H1 (cell line): Measurements from ENCODE around the gene ZNF48. TPM values are rescaled to one million over a fixed set of nuclear protein-coding genes. Genes with fewer than 3 reads are reported as not detected.
A peak's percentile ranks its signal among the peaks of the same experiment; 100 is the strongest.

Experiments
- CTCF ChIA-PET: fragments of 300-600 bp; sonication (Branson Sonifier 250); formaldehyde crosslinking; loops from one replicate; lab custom pipeline; 2021; ENCODE audit not compliant: partially characterized antibody; lab: Charles Lee
- POLR2A ChIA-PET: fragments of 300-600 bp; sonication (Branson Sonifier 250); formaldehyde crosslinking; loops from one replicate; lab custom pipeline; 2021; ENCODE audit warnings: inconsistent platforms; ENCODE audit not compliant: partially characterized antibody; lab: Charles Lee
- DNase-seq, 2 experiments: peaks; one replicate each; pipeline versions ENCODE4 v3.0.0 to v3.0.0-alpha.2; 2010 to 2022; ENCODE audit warnings: low spot score in 2 of 2, low read depth in 1 of 2, mixed read lengths in 1 of 2
- FAIRE-seq: peaks from 2 replicates; lab custom pipeline; 2011; peaks lifted over from hg19 to GRCh38; lab: Jason Lieb, UNC
- H2AFZ ChIP-seq: 2 replicates; pipeline ENCODE4 v1.8.1; 2012; ENCODE audit warnings: low read length, inconsistent platforms
- H2AK5ac ChIP-seq: 2 replicates; pipeline ENCODE4 v1.6.1; 2013; ENCODE audit warnings: low read depth, low read length
- H2BK120ac ChIP-seq: replicated peaks from 2 replicates; pipeline ENCODE3; 2013; ENCODE audit warnings: low read depth, low read length, inconsistent platforms
- H2BK12ac ChIP-seq: 2 replicates; pipeline ENCODE4 v1.6.1; 2013; ENCODE audit warnings: low read depth, low read length
- H2BK15ac ChIP-seq: 2 replicates; pipeline ENCODE4 v1.6.1; 2013; ENCODE audit warnings: low read length
- H2BK20ac ChIP-seq: 2 replicates; pipeline ENCODE4 v1.6.1; 2013; ENCODE audit warnings: low read length
- H2BK5ac ChIP-seq: 2 replicates; pipeline ENCODE4 v1.6.1; 2013; ENCODE audit warnings: low read depth, low read length
- H3K14ac ChIP-seq: 2 replicates; pipeline ENCODE4 v1.6.1; 2013; ENCODE audit warnings: inconsistent platforms; ENCODE audit not compliant: insufficient read length
- H3K18ac ChIP-seq: 2 replicates; pipeline ENCODE4 v1.6.1; 2013; ENCODE audit warnings: low read length; ENCODE audit errors: extremely low read depth
- H3K23ac ChIP-seq: 2 replicates; pipeline ENCODE4 v1.6.1; 2013; ENCODE audit warnings: inconsistent platforms; ENCODE audit not compliant: insufficient read length
- H3K23me2 ChIP-seq: 2 replicates; pipeline ENCODE4 v1.6.1; 2013; ENCODE audit warnings: low read depth, low read length
- H3K27ac ChIP-seq: 2 replicates; pipeline ENCODE4 v1.6.1; 2011; ENCODE audit warnings: low read depth, low read length, inconsistent platforms
- H3K27me3 ChIP-seq, 4 experiments: replicated peaks in 1 of 4; 1 replicate in 1 of 4; 2 replicates in 3 of 4; pipeline versions ENCODE4 v1.6.1 to v1.8.1; 2011 to 2013; ENCODE audit warnings: low read length in 3 of 4, mild to moderate bottlenecking in 3 of 4, inconsistent platforms in 2 of 4, mixed read lengths in 2 of 4, moderate library complexity in 1 of 4; ENCODE audit not compliant: control insufficient read depth in 3 of 4, insufficient read depth in 3 of 4; ENCODE audit errors: extremely low read depth in 1 of 4
- H3K36me3 ChIP-seq, 4 experiments: 2 replicates each; pipeline versions ENCODE4 v1.6.1 to v1.8.1; 2011 to 2013; ENCODE audit warnings: mild to moderate bottlenecking in 4 of 4, low read length in 3 of 4, moderate library complexity in 2 of 4, control low read depth in 1 of 4, inconsistent platforms in 1 of 4; ENCODE audit not compliant: insufficient read depth in 4 of 4, control insufficient read depth in 2 of 4
- H3K4ac ChIP-seq: replicated peaks from 2 replicates; pipeline ENCODE3; 2013; ENCODE audit warnings: low read length, low read depth, mixed read lengths, inconsistent platforms; ENCODE audit not compliant: insufficient read length
- H3K4me1 ChIP-seq, 4 experiments: replicated peaks in 1 of 4; 1 replicate in 1 of 4; 2 replicates in 3 of 4; pipeline versions ENCODE4 v1.6.1 to v1.8.1; 2011 to 2013; ENCODE audit warnings: low read length in 3 of 4, inconsistent platforms in 2 of 4, mixed read lengths in 1 of 4; ENCODE audit not compliant: insufficient read depth in 4 of 4, control insufficient read depth in 3 of 4
- H3K4me2 ChIP-seq, 2 experiments: 2 replicates each; pipeline versions ENCODE4 v1.6.1 to v1.8.1; 2011 to 2013; ENCODE audit warnings: low read depth in 2 of 2, low read length in 2 of 2, control low read depth in 1 of 2, inconsistent platforms in 1 of 2, mild to moderate bottlenecking in 1 of 2; ENCODE audit not compliant: insufficient read depth in 1 of 2
- H3K4me3 ChIP-seq, 4 experiments: fragments of 200-600, 300-600 bp in 1 of 4; sonication (generic), shearing (Covaris generic), sonication (Bioruptor Twin) in 1 of 4; 2 replicates each; pipeline versions ENCODE4 v1.5.1 to v1.8.1; 2011 to 2016; ENCODE audit warnings: low read length in 4 of 4, low read depth in 3 of 4, control low read depth in 2 of 4, inconsistent platforms in 2 of 4, mild to moderate bottlenecking in 2 of 4, mixed read lengths in 1 of 4, moderate library complexity in 1 of 4; ENCODE audit not compliant: insufficient read depth in 2 of 4; ENCODE audit errors: extremely low read depth in 1 of 4
- H3K56ac ChIP-seq: replicated peaks from 2 replicates; pipeline ENCODE3; 2013; ENCODE audit warnings: low read depth, mild to moderate bottlenecking, mixed read lengths, low read length, inconsistent platforms; ENCODE audit not compliant: insufficient read length
- H3K79me1 ChIP-seq: 2 replicates; pipeline ENCODE4 v1.6.1; 2013; ENCODE audit warnings: low read depth, low read length, control low read depth
- H3K79me2 ChIP-seq, 2 experiments: 2 replicates each; pipeline versions ENCODE4 v1.6.1 to v1.8.1; 2012 to 2013; ENCODE audit warnings: low read length in 2 of 2, mild to moderate bottlenecking in 2 of 2, inconsistent platforms in 1 of 2; ENCODE audit not compliant: insufficient read depth in 2 of 2, control insufficient read depth in 1 of 2
- H3K9ac ChIP-seq, 4 experiments: replicated peaks in 1 of 4; 1 replicate in 1 of 4; 2 replicates in 3 of 4; pipeline versions ENCODE4 v1.6.1 to v1.8.1; 2011 to 2013; ENCODE audit warnings: low read depth in 3 of 4, low read length in 3 of 4, control low read depth in 2 of 4, mild to moderate bottlenecking in 2 of 4, moderate library complexity in 2 of 4, inconsistent platforms in 1 of 4; ENCODE audit errors: extremely low read depth in 1 of 4
- H3K9me3 ChIP-seq, 2 experiments: 2 replicates each; pipeline versions ENCODE4 v1.6.1 to v1.8.1; 2012 to 2013; ENCODE audit warnings: mild to moderate bottlenecking in 2 of 2, moderate library complexity in 2 of 2, control low read depth in 1 of 2, inconsistent platforms in 1 of 2, low read depth in 1 of 2, low read length in 1 of 2, mixed read lengths in 1 of 2; ENCODE audit not compliant: insufficient read depth in 2 of 2
- H4K20me1 ChIP-seq, 2 experiments: replicated peaks in 1 of 2; 2 replicates each; pipeline versions ENCODE3 to v1.8.1; 2011 to 2013; ENCODE audit warnings: inconsistent platforms in 2 of 2, low read length in 2 of 2, mild to moderate bottlenecking in 1 of 2; ENCODE audit not compliant: insufficient read depth in 2 of 2, control insufficient read depth in 1 of 2
- H4K5ac ChIP-seq: 2 replicates; pipeline ENCODE4 v1.6.1; 2013; ENCODE audit warnings: low read length, low read depth, mixed read lengths, inconsistent platforms; ENCODE audit not compliant: insufficient read length
- H4K8ac ChIP-seq: 2 replicates; pipeline ENCODE4 v1.8.0; 2013; ENCODE audit warnings: mild to moderate bottlenecking, moderate library complexity, low read length, inconsistent platforms; ENCODE audit not compliant: insufficient read depth; ENCODE audit errors: extremely low read depth
- H4K91ac ChIP-seq: replicated peaks from 2 replicates; pipeline ENCODE3; 2013; ENCODE audit warnings: low read length, mixed read lengths, inconsistent platforms; ENCODE audit not compliant: insufficient read length
- CBX8 ChIP-seq: fragments of 300-800, 300-1000 bp; sonication (generic); IDR thresholded peaks from 2 replicates; pipeline ENCODE4 v1.7.1; 2016; ENCODE audit warnings: low read depth, low read length, borderline replicate concordance
- GTF2F1 ChIP-seq: IDR thresholded peaks from 2 replicates; pipeline ENCODE4 v1.6.1; 2012; ENCODE audit warnings: low read depth, low read length, improper control_type of control experiment, borderline replicate concordance
- PHF8 ChIP-seq: fragments of 200-600 bp; sonication (generic); conservative IDR thresholded peaks from 2 replicates; pipeline ENCODE4 v1.7.1; 2012; ENCODE audit warnings: low read depth, mild to moderate bottlenecking, inconsistent platforms, low read length, moderate library complexity
- POLR2A ChIP-seq, 2 experiments: IDR thresholded peaks; 1 replicate in 1 of 2; 2 replicates in 1 of 2; pipeline ENCODE4 v1.6.1; 2011; ENCODE audit warnings: low read depth in 2 of 2, low read length in 2 of 2, mild to moderate bottlenecking in 2 of 2; ENCODE audit errors: control extremely low read depth in 1 of 2
- SP4 ChIP-seq: IDR thresholded peaks from 2 replicates; pipeline ENCODE4 v1.6.1; 2012; ENCODE audit warnings: low read length, inconsistent platforms
- SRF ChIP-seq: IDR thresholded peaks from 2 replicates; pipeline ENCODE4 v1.6.1; 2011; ENCODE audit warnings: mild to moderate bottlenecking, low read depth, low read length, moderate library complexity
- TAF1 ChIP-seq: IDR thresholded peaks from 2 replicates; pipeline ENCODE4 v1.6.1; 2011; ENCODE audit warnings: mild to moderate bottlenecking, low read depth, low read length
- WGBS, 2 experiments: shearing (Covaris generic) in 1 of 2; methylation state at CpG; one replicate each; pipeline versions ENCODE4 v1.1.6 to v1.1.7; 2013 to 2015; ENCODE audit warnings: low lambda C conversion rate in 2 of 2, mixed read lengths in 2 of 2, inconsistent platforms in 1 of 2, low coverage in 1 of 2, missing lambda C conversion rate in 1 of 2; ENCODE audit not compliant: insufficient replicate concordance in 2 of 2, insufficient coverage in 1 of 2, insufficient read length in 1 of 2; ENCODE audit errors: extremely low coverage in 1 of 2, missing lambda C conversion rate in 1 of 2; 5-methylcytosine and 5-hydroxymethylcytosine counted together
- polyA plus RNA-seq, 7 experiments: library from polyadenylated mRNA; depleted of rRNA in 3 of 7; stranded (reverse) in 5 of 7; unstranded in 2 of 7; fragments of >200 nt in 5 of 7; fragments of 200-250 nt in 2 of 7; gene quantifications; 1 replicate in 5 of 7; 2 replicates in 1 of 7; 4 replicates in 1 of 7; pipeline versions ENCODE4 v1.2.1 to v1.2.3, GENCODE V29; 2011 to 2013; ENCODE audit warnings: missing spikeins in 2 of 7, mixed read lengths in 2 of 7
- total RNA-seq: library from RNA; stranded (reverse); fragmentation: NEBNext Ultra II Directional; extraction: Animal tissue kit (Norgen Biotek cat#: 25700); gene quantifications from 2 replicates; pipeline ENCODE4 v1.2.1, GENCODE V29; 2021

The ZNF48 gene
- total and polyA plus RNA-seq, 2 of the 8 experiments (the other 6 are each of a cell fraction or from before 2014, with no cell fraction given): 30.4 to 41.2 TPM

DNA sequence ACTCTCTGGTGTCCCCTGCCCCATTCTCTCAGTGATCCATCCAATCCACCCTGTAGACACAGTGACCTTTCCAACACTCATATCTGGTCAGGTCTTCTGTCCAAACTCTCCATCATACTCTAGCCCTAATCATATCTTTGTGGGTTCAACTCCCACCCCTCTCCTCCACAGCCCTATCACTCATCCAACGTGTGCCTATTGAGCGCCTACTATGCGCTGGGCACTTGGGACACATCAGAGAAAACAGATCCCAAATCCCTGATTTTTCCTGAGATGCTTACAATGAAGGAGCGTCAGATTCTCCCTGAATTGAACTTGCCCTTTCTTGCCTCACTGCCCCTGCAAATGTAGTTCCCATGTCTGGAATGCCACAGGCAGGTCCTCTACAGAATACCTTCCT lies 32.8 kb downstream of the ZNF48 start:
- Histone ChIP-seq H3K27me3 (no peaks in the 10 kb centered on the region), H2AK5ac (0 out of 2 replicates have a peak overlapping the region, but pooled peaks have one; percentile 28), H2AFZ (no peak overlapping the region), H4K5ac (no peak overlapping the region), H3K18ac (no peak overlapping the region), H4K8ac (no peak overlapping the region), H3K79me2 (peaks cover 0 to 23% of the 10 kb centered on the region in 2 experiments; a peak in 2 of 4 replicates), H2BK5ac (no peak overlapping the region), H3K4me1 (peaks cover 0 to 6% (median 4%) of the 10 kb centered on the region in 4 experiments; a peak in 4 of 7 replicates), H3K9me3 (no peaks in the 10 kb centered on the region), H2BK20ac (no peak overlapping the region), H3K14ac (no peak overlapping the region), H3K4ac (peak overlapping the region; percentile 32), H3K23me2 (peaks cover 7% of the 10 kb centered on the region; the same call in 1 of the 2 replicates), H3K36me3 (peaks cover 12 to 29% (median 20%) of the 10 kb centered on the region in 4 experiments; a peak in 7 of 8 replicates), H2BK120ac (no peak overlapping the region), H3K79me1 (peaks cover 3% of the 10 kb centered on the region; the same call in 1 of the 2 replicates), H3K56ac (no peak overlapping the region), H4K20me1 (peaks cover 2 to 6% of the 10 kb centered on the region in 2 experiments), H3K27ac (no peak overlapping the region; the same call in 1 of the 2 replicates), H3K23ac (no peak overlapping the region), H3K4me3 (no peak overlapping the region), H4K91ac (no peak overlapping the region), H3K9ac (no peak overlapping the region), H3K4me2 (no peak overlapping the region; a peak in 1 of 4 replicates), H2BK12ac (no peak overlapping the region), H2BK15ac (no peak overlapping the region)
- no peak for DNase-seq
- TF ChIP-seq POLR2A (IDR thresholded peaks at IDR 0.05; ENCODE audit: control extremely low read depth in 1 of 2, low read depth in 2 of 2, low read length in 2 of 2): no peak
- TF ChIP-seq GTF2F1: no peak
- TF ChIP-seq SRF: no peak
- no peak for TF ChIP-seq PHF8
- TF ChIP-seq SP4: no peak
- TF ChIP-seq TAF1: no peak
- TF ChIP-seq CBX8: no peak
- 93% methylated on average over 4 of the region's 4 CpGs; no CpG with 5 or more reads in 1 of the 2 experiments for WGBS, 2 experiments
- ChIA-PET CTCF (interaction anchor here (1.1 kb wide), 1 partner anchor 187 kb away, joined by 3 read pairs; no protein-coding TSS in a partner anchor), POLR2A (interaction anchor here (1.3 kb wide), 1 partner anchor 138 kb away, joined by 3 read pairs; no protein-coding TSS in a partner anchor)
- no peak for FAIRE-seq
